Fibroblast of lung (primary cell): ENCODE results near the gene GPR143. TPM values are rescaled to one million over a fixed set of nuclear protein-coding genes. Genes with fewer than 3 reads are reported as not detected.
"Not testable (repeated sequence)": the region's sequence is repeated elsewhere in the genome, so short reads cannot be mapped to it uniquely, and the experiment has no call there.

Experiments
- DNase-seq, 2 donors: peaks; one replicate each; pipeline versions ENCODE4 v3.0.0 to v3.0.0-alpha.2; 2010; ENCODE audit warnings: low read depth in 2 of 2
- H2AFZ ChIP-seq: 2 replicates; pipeline ENCODE4 v1.5.1; 2012; ENCODE audit warnings: low read length, control low read depth, inconsistent platforms
- H3K27ac ChIP-seq: 2 replicates; pipeline ENCODE4 v1.5.1; 2011; ENCODE audit warnings: low read length, control low read depth; ENCODE audit not compliant: insufficient read depth
- H3K27me3 ChIP-seq: 2 replicates; pipeline ENCODE4 v1.5.1; 2011; ENCODE audit warnings: mild to moderate bottlenecking, low read length; ENCODE audit not compliant: control insufficient read depth, insufficient read depth
- H3K36me3 ChIP-seq: 2 replicates; pipeline ENCODE4 v1.5.1; 2011; ENCODE audit warnings: low read length; ENCODE audit not compliant: control insufficient read depth, insufficient read depth
- H3K4me1 ChIP-seq: 2 replicates; pipeline ENCODE4 v1.5.1; 2011; ENCODE audit warnings: low read length; ENCODE audit not compliant: control insufficient read depth, insufficient read depth; ENCODE audit errors: extremely low read depth
- H3K4me2 ChIP-seq: 2 replicates; pipeline ENCODE4 v1.5.1; 2011; ENCODE audit warnings: low read length, control low read depth; ENCODE audit not compliant: insufficient read depth; ENCODE audit errors: extremely low read depth
- H3K4me3 ChIP-seq, 4 experiments: fragments of 200-600 bp in 1 of 4; sonication (generic) in 1 of 4; replicated peaks in 1 of 4; 2 replicates each; pipeline ENCODE4 v1.5.1; 2011 to 2016; ENCODE audit warnings: low read length in 4 of 4, low read depth in 3 of 4, mild to moderate bottlenecking in 3 of 4, control low read depth in 2 of 4, inconsistent platforms in 1 of 4, mixed read lengths in 1 of 4; ENCODE audit not compliant: insufficient read depth in 1 of 4; ENCODE audit errors: control extremely low read depth in 1 of 4
- H3K79me2 ChIP-seq: 2 replicates; pipeline ENCODE4 v1.5.1; 2012; ENCODE audit warnings: mild to moderate bottlenecking, low read length, inconsistent platforms; ENCODE audit not compliant: control insufficient read depth, insufficient read depth
- H3K9ac ChIP-seq: 2 replicates; pipeline ENCODE4 v1.5.1; 2011; ENCODE audit warnings: mild to moderate bottlenecking, low read length, control low read depth; ENCODE audit not compliant: insufficient read depth
- H3K9me3 ChIP-seq: 2 replicates; pipeline ENCODE4 v1.5.1; 2012; ENCODE audit warnings: low read depth, low read length; ENCODE audit not compliant: control insufficient read depth, insufficient read depth
- H4K20me1 ChIP-seq: 2 replicates; pipeline ENCODE4 v1.5.1; 2011; ENCODE audit warnings: low read length; ENCODE audit not compliant: control insufficient read depth, insufficient read depth; ENCODE audit errors: extremely low read depth
- CTCF ChIP-seq, 2 donors: IDR thresholded peaks in 1 of 2; conservative IDR thresholded peaks in 1 of 2; 1 replicate in 1 of 2; 2 replicates in 1 of 2; pipeline ENCODE4 v1.5.1; 2011 to 2012; ENCODE audit warnings: low read length in 2 of 2, control low read depth in 1 of 2, inconsistent platforms in 1 of 2, low read depth in 1 of 2, mild to moderate bottlenecking in 1 of 2
- EZH2 ChIP-seq: IDR thresholded peaks from 2 replicates; pipeline ENCODE4 v1.5.1; 2012; ENCODE audit warnings: low read length, control low read depth, mild to moderate bottlenecking; ENCODE audit errors: missing control alignments
- polyA plus RNA-seq, 2 donors: library from polyadenylated mRNA; depleted of rRNA in 1 of 2; stranded (reverse) in 1 of 2; unstranded in 1 of 2; fragments of >200 nt; gene quantifications; 2 replicates each; pipeline ENCODE4 v1.2.1, GENCODE V29; 2011 to 2012; ENCODE audit warnings: missing spikeins in 1 of 2
- total RNA-seq: library from RNA; depleted of rRNA; stranded (reverse); fragments of >200 nt; gene quantifications from 2 replicates; pipeline ENCODE4 v1.2.1, GENCODE V29; 2014

The GPR143 gene
- total and polyA plus RNA-seq, 2 donors (not counting 1 experiment from before 2014, with no cell fraction given): 0.07 TPM; not detected in 1

GRCh38 chrX:9770319-9770718, 4.7 kb upstream of the GPR143 start:
- no peaks in the 10 kb centered on the region for H3K4me1 ChIP-seq
- H2AFZ ChIP-seq: no peak overlapping the region
- H3K36me3 ChIP-seq: no peaks in the 10 kb centered on the region
- no peaks in the 10 kb centered on the region for H3K79me2 ChIP-seq
- H3K27ac ChIP-seq: no peak overlapping the region
- no peak overlapping the region for H3K9ac ChIP-seq
- H4K20me1 ChIP-seq: no peaks in the 10 kb centered on the region
- H3K9me3 ChIP-seq: no peaks in the 10 kb centered on the region
- TF ChIP-seq EZH2 (no peak), CTCF (conservative IDR thresholded peaks at IDR 0.05 in 1 of 2, IDR thresholded peaks at IDR 0.05 in 1 of 2; ENCODE audit: low read depth in 1 of 2, low read length in 2 of 2) (no peak)
- DNase-seq: no peak
- no peaks in the 10 kb centered on the region for H3K27me3 ChIP-seq
- H3K4me3 ChIP-seq: no peak overlapping the region
- H3K4me2 ChIP-seq: no peak overlapping the region

- not testable (repeated sequence) for H3K4me2 ChIP-seq, H3K4me3 ChIP-seq, DNase-seq, H3K79me2 ChIP-seq, H3K4me1 ChIP-seq, H3K9me3 ChIP-seq, H3K36me3 ChIP-seq, H3K27ac ChIP-seq, H4K20me1 ChIP-seq, H3K27me3 ChIP-seq, H3K9ac ChIP-seq, H2AFZ ChIP-seq
These were observed 2.7 kb upstream of the GPR143 start for GRCh38 chrX:9768321-9768839.

GRCh38 chrX:9767375-9767774, 1.7 kb upstream of the GPR143 start:
- TF ChIP-seq CTCF (conservative IDR thresholded peaks at IDR 0.05 in 1 of 2, IDR thresholded peaks at IDR 0.05 in 1 of 2; ENCODE audit: low read depth in 1 of 2, low read length in 2 of 2): no peak
- no peak for TF ChIP-seq EZH2
- DNase-seq: no peak
- no peak overlapping the region for H3K4me2 ChIP-seq

More at GRCh38 chrX:9767375-9767774, 1.7 kb upstream of the GPR143 start:
- no peaks in the 10 kb centered on the region for H3K36me3 ChIP-seq
- H3K9me3 ChIP-seq: no peaks in the 10 kb centered on the region
- H3K4me3 ChIP-seq: no peak overlapping the region
- H3K79me2 ChIP-seq: no peaks in the 10 kb centered on the region
- no peaks in the 10 kb centered on the region for H4K20me1 ChIP-seq
- H3K27ac ChIP-seq: no peak overlapping the region
- H3K27me3 ChIP-seq: no peaks in the 10 kb centered on the region
- no peak overlapping the region for H2AFZ ChIP-seq
- H3K4me1 ChIP-seq: no peaks in the 10 kb centered on the region
- H3K9ac ChIP-seq: no peak overlapping the region
